Left kidney (tissue), 2 donors: ENCODE measurements around the gene TMEM139. TPM values are rescaled to one million over a fixed set of nuclear protein-coding genes. Genes with fewer than 3 reads are reported as not detected.
A peak's percentile ranks its signal among the peaks of the same experiment; 100 is the strongest.
"Not testable (repeated sequence)": the region's sequence is repeated elsewhere in the genome, so short reads cannot be mapped to it uniquely, and the experiment has no call there.

Experiments used
- DNase-seq: peaks from one replicate; pipeline ENCODE4 v3.0.0-alpha.2; 2013
- polyA plus RNA-seq: library from polyadenylated mRNA; unstranded; fragments of 120-200 nt; gene quantifications from one replicate; pipeline ENCODE4 v1.2.1, GENCODE V29; 2013; ENCODE audit not compliant: insufficient read length

Gene TMEM139
- polyA plus RNA-seq, 1 donor, result 55.7 TPM

DNA sequence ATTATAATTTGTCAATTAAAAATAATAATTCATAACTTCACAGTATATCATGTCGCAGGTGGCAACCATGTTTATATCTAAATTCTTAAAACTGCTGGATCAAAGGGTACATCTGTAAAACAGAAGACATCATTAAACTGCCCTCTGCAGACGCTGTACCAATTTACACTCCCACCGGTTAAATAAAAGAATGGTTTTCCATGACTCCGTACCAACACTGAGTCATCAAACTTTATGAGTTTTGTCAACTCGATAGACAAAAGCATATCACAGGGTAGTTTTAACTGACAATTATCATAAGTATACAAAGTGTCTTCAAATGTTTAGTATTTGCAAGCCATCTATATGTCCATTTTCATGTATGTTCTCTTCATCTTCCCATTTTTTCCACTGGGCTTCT is 27.3 kb upstream of the TMEM139 start:
- DNase-seq, result no peak

DNA sequence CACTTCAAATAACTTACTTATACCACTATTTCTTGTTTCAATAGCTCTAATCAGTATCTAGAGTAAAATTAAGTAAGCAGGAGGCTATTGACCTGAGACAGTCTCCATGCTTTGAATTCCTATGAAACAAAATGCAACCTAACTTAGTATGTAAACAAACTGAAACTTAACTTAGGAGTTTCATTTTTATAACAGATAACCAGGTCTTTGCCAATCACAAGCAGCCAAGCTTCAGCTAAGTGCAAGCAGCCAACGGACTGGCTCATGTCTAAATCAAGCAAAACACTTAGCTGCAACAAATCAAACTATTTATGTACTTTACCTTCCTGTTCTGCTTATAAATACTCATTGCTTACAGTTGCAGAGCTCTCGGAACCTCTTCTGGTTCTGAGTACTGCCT is 25.9 kb upstream of the TMEM139 start:
- DNase-seq, result no peak

- DNase-seq, result no peak
Measured at GRCh38 chr7:143259765-143260164, 25.0 kb upstream of the TMEM139 start.

GRCh38 chr7:143261901-143262300 is 22.9 kb upstream of the TMEM139 start:
- no peak for DNase-seq

GRCh38 chr7:143263266-143264195 is 21.2 kb upstream of the TMEM139 start, which contains the start of gene GSTK1:
GSTK1 (plus strand) TSS chr7:143263441; CDS start chr7:143263514, 73 bp downstream.
- peak; percentile 67 for DNase-seq

DNA sequence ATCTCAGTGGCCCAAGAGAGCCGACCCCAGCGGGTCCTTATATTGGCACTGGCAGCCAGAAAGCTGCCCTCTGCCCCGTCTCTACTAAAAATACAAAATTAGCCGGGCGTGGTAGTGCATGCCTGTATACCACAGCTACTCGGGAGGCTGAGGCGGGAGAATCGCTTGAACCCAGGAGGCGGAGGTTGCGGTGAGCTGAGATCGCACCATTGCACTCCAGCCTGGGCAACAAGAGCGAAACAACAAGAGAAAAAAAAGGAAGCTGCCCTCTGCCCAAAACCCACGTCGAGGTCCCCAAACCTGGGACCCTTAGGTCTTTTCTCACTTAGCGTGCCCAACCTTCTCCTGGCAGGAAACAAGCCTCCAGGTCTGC is 20.6 kb upstream of the TMEM139 start:
- not testable (repeated sequence) for DNase-seq

DNA sequence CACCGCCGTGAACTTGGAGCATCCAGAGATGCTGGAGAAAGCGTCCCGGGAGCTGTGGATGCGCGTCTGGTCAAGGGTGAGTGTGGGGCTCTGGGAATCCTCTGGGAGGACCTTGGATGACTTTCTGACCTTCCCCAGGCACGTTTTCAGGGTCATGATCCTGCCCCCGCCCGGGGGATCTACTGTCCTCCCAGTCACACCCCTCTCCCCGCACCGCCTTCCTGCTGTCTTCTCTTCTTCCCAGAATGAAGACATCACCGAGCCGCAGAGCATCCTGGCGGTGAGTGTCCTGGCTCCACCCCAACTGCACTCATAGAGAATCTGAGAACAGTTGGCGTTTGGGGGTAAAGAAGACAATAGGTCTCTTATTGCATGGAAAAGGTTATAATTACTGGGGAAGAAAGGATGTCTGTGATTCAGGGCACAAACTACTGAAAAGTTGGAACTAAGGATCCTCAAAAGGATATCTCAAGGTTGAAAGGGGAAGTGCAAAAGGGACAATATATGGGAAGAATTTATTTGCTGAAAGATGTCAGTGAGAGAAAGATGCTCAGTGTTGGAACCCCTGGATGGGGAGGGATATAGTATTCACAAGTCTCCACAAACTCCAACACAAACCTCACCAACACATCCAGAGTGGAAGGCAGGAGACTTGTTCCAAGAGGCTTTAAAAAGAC is 19.6 kb upstream of the TMEM139 start:
- DNase-seq, result no peak

DNA sequence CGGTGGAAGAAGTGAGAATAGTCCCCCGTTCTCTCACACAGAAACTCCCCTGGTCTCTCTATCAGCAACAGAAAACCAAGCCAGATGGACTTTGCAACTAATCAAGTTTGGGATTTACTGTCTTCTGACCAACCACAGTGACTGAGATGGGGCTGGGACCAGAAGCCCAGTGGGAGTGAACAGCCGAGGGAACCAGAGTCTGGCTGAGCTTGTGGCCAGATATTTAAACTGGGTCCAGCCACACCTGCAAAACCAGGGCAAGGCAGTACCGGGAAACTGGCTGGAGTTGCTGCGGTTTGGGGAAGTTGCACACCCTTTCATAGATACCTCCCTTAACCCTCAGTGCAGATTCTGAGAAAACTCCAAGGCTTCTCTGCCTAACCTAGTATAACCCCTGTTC is 15.5 kb upstream of the TMEM139 start:
- DNase-seq, result no peak

DNA sequence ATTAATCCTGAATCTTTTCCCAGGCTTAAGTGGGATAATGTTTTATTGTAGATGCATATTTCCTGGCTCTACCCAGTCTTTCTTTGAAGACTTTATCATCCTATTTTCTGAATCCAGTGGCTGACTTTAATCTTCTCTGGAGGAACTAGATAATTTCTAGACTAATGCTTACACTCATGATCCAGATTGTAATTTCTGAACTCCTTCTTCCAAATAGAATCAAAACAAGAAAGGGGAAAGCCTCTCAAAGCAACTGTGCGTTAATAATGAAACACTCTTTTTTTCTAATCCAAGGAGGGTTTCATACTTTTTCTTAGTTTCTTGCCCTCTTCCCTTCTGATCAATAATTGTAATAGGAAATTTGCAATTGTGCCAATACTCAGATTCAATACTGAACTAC is 13.5 kb upstream of the TMEM139 start:
- no peak for DNase-seq

GRCh38 chr7:143272871-143273270 is 11.9 kb upstream of the TMEM139 start:
- DNase-seq, result no peak

DNA sequence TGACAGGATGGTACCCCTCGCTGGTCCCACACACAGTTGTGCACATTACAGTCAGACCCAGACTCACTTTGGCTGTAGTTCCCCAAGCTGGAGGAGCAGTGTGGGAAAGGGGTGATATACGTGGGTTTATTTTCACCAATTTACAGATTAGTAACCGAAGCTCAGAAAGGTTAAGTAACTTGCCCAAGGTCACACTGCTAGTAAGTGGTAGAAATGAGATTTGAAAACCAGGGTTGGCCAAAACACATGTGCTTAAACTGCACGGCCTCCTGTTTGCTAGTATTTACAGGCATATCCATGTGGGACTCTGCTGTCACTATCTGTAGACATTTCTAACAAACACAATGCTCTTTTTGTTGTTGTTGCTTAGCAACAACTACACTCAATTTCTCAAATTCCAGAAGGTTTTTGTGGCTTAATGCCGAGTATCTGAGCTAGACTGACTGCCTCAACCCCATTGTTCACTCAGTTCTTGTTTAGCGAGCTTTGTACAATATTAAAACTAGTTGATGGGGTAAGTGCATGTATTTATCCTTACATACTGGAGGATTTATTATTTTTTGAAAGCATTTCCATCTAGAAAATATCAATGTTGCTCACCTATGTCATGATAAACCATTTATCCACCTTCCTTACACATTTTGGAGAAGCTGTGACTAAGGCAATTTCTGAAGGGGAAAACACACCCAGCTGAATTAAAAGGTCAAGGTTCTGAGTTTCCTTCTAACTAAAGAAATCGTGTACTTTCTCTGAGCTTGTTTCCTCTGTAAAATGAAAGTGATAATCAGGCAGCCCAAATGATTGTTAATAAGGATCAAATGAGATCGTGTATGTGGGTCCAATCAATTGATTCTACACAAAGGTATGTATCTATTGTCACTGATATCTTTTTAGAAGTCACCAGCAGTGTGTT is 5.3 kb upstream of the TMEM139 start:
- DNase-seq, result peak; percentile 69

DNA sequence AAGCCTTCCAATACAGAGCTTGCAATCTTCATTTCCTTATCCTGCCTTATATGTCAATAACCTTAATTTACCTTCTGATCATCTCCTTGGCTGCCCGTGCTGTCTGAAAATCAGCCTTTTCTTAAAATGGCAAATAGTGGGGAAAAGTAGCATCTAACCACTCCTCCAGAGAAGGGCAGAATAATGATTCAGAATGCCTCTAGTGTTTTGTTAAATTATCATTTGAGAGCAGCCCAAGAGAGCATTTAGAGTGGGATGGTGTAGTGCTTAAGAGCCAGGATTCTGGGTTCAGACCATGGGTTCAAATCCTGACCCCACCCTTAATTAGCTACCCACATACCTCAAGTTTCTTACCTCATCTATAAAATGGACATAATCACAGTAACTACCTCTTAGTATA is 4.6 kb upstream of the TMEM139 start:
- DNase-seq, result no peak

DNA sequence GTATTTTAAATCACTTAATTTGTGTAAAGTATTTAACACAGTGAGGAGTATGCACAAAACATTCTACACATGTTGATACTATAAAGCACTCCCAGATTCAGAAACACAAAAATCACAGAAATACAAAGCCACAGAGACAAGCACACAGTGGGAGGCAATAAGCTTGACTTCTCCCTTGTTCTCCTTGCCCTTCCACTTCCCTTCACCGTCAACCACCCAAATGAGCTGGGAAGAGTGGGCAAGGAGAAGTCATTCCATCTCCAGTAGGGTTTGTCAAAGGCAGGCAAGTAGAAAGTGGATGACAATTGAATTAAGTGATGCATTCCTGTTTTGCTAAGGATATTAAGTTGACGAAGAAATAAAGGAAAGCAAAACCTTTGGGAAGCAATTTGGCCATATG is 4.2 kb upstream of the TMEM139 start:
- DNase-seq, result no peak

- no peak for DNase-seq
Measured at GRCh38 chr7:143281529-143281928, 3.2 kb upstream of the TMEM139 start.

GRCh38 chr7:143282124-143282523 is 2.6 kb upstream of the TMEM139 start:
- DNase-seq, result no peak

DNA sequence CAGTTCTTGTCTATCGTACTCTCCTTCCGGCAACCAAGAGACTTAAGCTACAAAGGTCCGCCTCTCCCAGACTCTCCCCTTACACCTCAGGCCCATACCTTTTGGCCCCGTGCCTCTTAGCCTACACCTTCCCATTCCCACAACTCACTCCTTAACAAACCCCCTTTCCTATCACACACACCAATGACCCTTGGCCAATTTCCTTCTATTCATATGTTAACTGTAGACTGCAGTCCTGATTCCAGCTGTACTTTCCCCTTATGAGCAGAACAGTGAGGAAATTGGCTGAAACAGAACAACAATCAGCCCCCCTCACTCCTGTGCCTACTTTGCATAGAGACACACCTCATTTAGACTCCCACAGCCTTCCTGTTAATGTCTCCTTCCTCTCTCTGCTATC is 1.4 kb upstream of the TMEM139 start:
- no peak for DNase-seq

DNA sequence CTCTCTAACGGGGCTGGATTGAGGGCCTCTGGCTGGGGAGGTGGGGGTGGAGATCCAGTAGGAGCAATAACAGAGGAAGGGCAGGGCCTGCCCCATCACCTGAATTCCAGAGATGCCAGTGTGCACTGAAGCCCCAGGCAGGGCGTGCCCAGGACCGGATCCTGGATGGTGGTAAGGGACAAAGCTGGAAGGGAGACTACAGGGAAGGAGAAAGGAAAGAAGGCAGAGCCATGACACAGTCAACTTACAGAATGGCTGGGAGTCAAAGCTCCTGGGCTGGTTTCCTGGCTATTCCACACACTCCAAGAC is 666 bp downstream of the TMEM139 start:
- DNase-seq, result no peak

- DNase-seq, result no peak
Measured at GRCh38 chr7:143285806-143286521, 1.2 kb downstream of the TMEM139 start.

GRCh38 chr7:143286522-143286890 is 1.7 kb downstream of the TMEM139 start:
- DNase-seq, result no peak

DNA sequence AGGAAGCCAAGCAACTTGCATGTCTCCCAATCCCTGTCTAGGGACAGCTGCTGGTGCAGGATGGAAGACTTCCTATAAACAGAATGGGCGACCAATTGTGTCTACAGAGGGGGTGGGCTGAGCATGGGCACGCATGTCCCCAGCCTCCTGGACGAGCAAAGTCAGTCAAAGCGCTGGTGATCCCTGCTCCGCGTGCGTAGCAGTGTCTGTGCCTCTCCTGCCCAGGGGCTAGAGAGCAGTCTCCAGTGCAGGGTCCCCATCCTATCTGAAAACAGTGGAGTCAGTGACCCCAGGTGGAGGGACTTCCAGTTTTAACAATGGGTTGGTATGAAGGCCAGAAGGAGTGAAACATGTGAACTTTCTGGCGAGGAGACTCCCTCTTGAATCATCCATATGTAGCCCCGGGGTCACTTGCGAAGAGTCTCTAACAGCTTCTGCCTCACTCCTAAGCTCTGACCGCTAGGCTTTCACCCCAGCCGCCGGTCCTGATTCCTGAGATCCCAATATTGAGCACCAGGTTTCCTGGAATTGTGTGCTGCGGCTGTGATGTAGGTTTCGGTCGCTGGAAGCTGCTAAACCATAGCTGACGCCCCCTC is 2.7 kb downstream of the TMEM139 start:
- no peak for DNase-seq
